ENCODE measurements around the gene CISD3. TPM values are rescaled to one million over a fixed set of nuclear protein-coding genes. Genes with fewer than 3 reads are reported as not detected.

The CISD3 gene
- total and polyA plus RNA-seq, 10 donors, result 4.9 to 27.5 (median 14.7) TPM

GRCh38 chr17:38698760-38699159, 31.4 kb upstream of the CISD3 start:
- H3K4me1 ChIP-seq, result peaks cover 23 to 92% (median 48%) of the 10 kb centered on the region in 6 donors
- H3K4me3 ChIP-seq, result no peak overlapping the region
- H3K27me3 ChIP-seq (replicated peaks in 1 of 7), result no peaks in the 10 kb centered on the region
- 73 to 90% (median 84%) methylated on average over 5 of the region's 5 CpGs for WGBS, 5 donors
- peak overlapping the region in 6 of 8 donors; percentile 96 to 99 (median 98) for H3K27ac ChIP-seq
- intact Hi-C loops (cut with DNase I; ENCODE audit: low total_unique reads), result no loop called here
- H3K36me3 ChIP-seq, result no peaks in the 10 kb centered on the region
- TF ChIP-seq POLR2AphosphoS5 (IDR thresholded peaks at IDR 0.05), result no peak
- no peak for TF ChIP-seq POLR2A (IDR thresholded peaks at IDR 0.05)
- DNase-seq, result no peak
- no peaks in the 10 kb centered on the region for H3K9me3 ChIP-seq

DNA sequence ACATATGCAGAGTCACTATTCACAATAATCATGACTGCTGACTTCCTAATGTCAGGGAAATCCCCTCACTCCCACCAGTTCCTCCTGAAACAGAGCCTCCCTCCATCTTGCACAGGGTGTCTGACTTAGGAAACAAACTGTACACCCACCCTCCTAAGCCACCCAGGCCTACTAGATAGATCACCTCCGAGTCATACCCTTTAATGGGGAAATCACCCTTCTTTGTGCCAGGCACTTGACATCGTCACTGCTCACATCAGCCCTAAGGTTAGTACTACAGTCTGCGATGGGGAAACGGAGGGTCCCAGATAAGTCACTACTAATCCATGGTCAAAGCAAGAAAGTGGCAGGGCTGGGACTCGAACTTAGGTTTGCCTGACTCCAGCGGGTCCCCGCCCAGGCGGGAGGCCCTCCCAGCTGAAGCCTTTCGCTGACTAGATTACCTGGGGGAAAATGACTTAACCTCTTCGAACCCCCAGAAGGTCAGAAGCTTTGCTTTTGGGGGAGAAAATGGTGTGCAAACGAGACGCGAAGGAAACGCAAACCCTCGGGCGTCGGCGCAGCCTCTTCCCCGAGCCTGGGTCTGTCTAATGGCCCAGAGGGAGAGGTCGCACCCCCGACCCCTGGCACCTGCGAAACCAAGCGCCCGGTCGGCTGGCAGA, 28.5 kb upstream of the CISD3 start:
- intact Hi-C loops (cut with DNase I; ENCODE audit: low total_unique reads), result no loop called here
- Histone ChIP-seq H3K27ac (peak overlapping the region; percentile 96 to 99 (median 97)), H3K36me3 (no peaks in the 10 kb centered on the region), H3K4me3 (peak overlapping the region; percentile 57 to 92 (median 81)), H3K4me1 (peaks cover 24 to 83% (median 54%) of the 10 kb centered on the region in 6 donors), H3K9me3 (no peaks in the 10 kb centered on the region), H3K27me3 (replicated peaks in 1 of 7) (peaks cover 0 to 8% (median 0%) of the 10 kb centered on the region in 7 donors)
- TF ChIP-seq POLR2A (IDR thresholded peaks at IDR 0.05) (no peak), POLR2AphosphoS5 (IDR thresholded peaks at IDR 0.05) (peak in 1 of 3 donors; percentile 11)
- TF ChIP-seq, protein P1, sequence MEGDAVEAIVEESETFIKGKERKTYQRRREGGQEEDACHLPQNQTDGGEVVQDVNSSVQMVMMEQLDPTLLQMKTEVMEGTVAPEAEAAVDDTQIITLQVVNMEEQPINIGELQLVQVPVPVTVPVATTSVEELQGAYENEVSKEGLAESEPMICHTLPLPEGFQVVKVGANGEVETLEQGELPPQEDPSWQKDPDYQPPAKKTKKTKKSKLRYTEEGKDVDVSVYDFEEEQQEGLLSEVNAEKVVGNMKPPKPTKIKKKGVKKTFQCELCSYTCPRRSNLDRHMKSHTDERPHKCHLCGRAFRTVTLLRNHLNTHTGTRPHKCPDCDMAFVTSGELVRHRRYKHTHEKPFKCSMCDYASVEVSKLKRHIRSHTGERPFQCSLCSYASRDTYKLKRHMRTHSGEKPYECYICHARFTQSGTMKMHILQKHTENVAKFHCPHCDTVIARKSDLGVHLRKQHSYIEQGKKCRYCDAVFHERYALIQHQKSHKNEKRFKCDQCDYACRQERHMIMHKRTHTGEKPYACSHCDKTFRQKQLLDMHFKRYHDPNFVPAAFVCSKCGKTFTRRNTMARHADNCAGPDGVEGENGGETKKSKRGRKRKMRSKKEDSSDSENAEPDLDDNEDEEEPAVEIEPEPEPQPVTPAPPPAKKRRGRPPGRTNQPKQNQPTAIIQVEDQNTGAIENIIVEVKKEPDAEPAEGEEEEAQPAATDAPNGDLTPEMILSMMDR (IDR thresholded peaks at IDR 0.05 in 8 of 11, conservative IDR thresholded peaks at IDR 0.05 in 3 of 11), result no peak
- 0 to 2% (median 2%) methylated on average over 20 to 25 of the region's 25 CpGs for WGBS, 5 donors
- DNase-seq, result no peak

DNA sequence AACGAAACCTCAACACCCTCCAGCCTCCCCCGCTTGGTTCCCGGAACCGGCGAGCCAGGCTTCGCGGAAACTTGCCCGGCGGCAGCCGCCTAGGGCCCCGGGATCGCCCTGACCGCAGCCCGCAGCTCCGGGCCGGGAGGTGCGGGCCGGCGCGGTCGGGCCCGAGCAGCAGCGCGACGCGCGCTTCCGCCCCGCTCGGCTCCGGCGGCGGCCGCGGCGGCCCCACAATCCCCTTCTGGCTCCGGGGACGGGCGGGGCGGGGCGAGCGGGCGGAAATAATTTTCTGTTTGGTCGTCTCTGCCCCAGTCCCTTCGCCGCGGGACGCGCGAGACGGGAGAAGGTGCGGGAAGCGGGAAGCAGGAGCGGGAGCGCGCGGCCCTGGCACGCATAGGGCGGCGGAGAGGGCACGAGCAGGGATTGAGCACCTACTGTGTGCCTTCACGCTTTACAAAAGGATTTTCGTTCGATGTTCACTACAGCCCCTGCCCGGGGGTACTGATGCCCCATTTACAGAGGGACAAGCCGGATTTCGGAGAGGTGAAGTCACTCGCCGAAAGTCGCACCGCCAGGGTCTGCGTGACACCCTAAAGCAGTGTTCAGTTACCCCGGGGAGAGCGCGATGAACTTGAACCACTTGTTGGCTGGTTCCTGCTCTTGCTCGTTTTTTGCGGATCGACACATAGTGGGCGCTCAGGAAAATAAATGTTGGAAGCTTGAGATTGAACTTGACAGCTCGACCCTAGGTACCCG, 27.8 kb upstream of the CISD3 start:
- peak; percentile 96 for DNase-seq
- H3K4me3 ChIP-seq, result peak overlapping the region; percentile 57 to 92 (median 81)
- H3K4me1 ChIP-seq, result peaks cover 30 to 83% (median 61%) of the 10 kb centered on the region in 6 donors
- TF ChIP-seq, protein P1 (IDR thresholded peaks at IDR 0.05 in 8 of 11, conservative IDR thresholded peaks at IDR 0.05 in 3 of 11), result peak in 1 of 11 experiments; percentile 22
- TF ChIP-seq POLR2AphosphoS5 (IDR thresholded peaks at IDR 0.05) (peak; percentile 96 to 97 (median 97)), POLR2A (IDR thresholded peaks at IDR 0.05) (peak; percentile 12 to 52 (median 47))
- peaks cover 0 to 3% (median under 1%) of the 10 kb centered on the region in 6 donors for H3K36me3 ChIP-seq
- WGBS, 5 donors, result 0 to 1% (median 1%) methylated on average over 44 to 81 of the region's 81 CpGs
- peaks cover 0 to 8% (median 0%) of the 10 kb centered on the region in 7 donors for H3K27me3 ChIP-seq (replicated peaks in 1 of 7)
- peak overlapping the region; percentile 96 to 99 (median 97) for H3K27ac ChIP-seq
- H3K9me3 ChIP-seq, result no peaks in the 10 kb centered on the region
- intact Hi-C loops (cut with DNase I; ENCODE audit: low total_unique reads), result no loop called here

DNA sequence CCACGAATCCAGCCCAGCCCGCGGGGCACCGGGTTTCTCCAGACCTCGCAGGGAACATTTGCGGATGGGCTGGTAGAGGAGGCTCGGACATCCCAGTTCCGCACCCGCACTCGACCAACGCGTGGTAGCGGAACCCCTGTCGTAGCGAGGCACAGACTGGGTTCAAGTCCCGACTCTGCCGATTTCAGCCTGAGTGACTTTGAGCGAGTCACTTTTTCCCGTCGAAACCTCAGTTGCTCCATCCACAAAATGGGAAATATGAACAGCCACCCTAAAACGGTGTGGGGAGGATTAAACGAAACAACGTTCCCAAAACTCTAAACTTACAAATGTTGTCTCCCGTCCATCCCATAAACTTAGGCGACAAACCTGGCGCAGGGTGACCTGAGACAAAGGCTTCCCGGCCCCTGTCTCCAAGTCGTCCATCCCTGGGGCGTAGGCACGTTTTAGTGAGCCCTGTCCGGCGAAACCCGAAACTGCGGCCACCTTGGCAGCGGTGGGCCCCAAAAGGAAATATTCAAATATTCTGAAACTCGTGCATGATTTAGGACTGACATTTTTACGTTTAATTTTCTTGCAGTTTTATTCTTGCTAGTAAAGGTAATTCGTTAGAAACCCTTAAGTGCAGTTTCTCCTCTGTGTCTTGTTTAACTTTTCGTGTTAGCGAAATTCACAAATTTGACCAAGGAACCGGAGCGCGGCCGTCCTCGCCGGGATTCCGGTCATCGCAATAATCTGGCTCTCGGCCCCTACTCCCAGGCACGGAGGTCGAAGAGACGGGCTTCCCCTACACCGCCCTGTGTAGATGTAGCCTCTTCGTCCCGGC, 27.0 kb upstream of the CISD3 start:
- peaks cover 0 to 11% (median 5%) of the 10 kb centered on the region in 6 donors for H3K36me3 ChIP-seq
- H3K9me3 ChIP-seq, result no peaks in the 10 kb centered on the region
- peak; percentile 91 for DNase-seq
- peaks cover 33 to 85% (median 68%) of the 10 kb centered on the region in 6 donors for H3K4me1 ChIP-seq
- 1 to 2% (median 1%) methylated on average over 35 to 55 of the region's 55 CpGs for WGBS, 5 donors
- H3K27me3 ChIP-seq (replicated peaks in 1 of 7), result peaks cover 0 to 8% (median 0%) of the 10 kb centered on the region in 7 donors
- H3K27ac ChIP-seq, result peak overlapping the region; percentile 96 to 99 (median 97)
- peak overlapping the region; percentile 57 to 92 (median 81) for H3K4me3 ChIP-seq
- intact Hi-C loops (cut with DNase I; ENCODE audit: low total_unique reads), result no loop called here
- TF ChIP-seq POLR2AphosphoS5 (IDR thresholded peaks at IDR 0.05) (no peak), POLR2A (IDR thresholded peaks at IDR 0.05) (no peak)
- TF ChIP-seq, protein P1 (IDR thresholded peaks at IDR 0.05 in 8 of 11, conservative IDR thresholded peaks at IDR 0.05 in 3 of 11), result no peak

Measured in spleen (tissue), 11 donors.